Hepatocyte (in vitro differentiated cells): ENCODE results near the gene PAPPA. TPM values are rescaled to one million over a fixed set of nuclear protein-coding genes. Genes with fewer than 3 reads are reported as not detected.

Experiments used
- DNase-seq: peaks from one replicate; pipeline ENCODE4 v3.0.0-alpha.2; 2016; ENCODE audit warnings: low spot score
- H2AFZ ChIP-seq: fragments of 200-600 bp; sonication (generic); 2 replicates; pipeline ENCODE4 v1.6.0; 2016; ENCODE audit warnings: antibody characterized with exemption, mild to moderate bottlenecking
- H3K27ac ChIP-seq: fragments of 200-600 bp; sonication (generic); 2 replicates; pipeline ENCODE4 v1.5.1; 2016; ENCODE audit warnings: mild to moderate bottlenecking
- H3K27me3 ChIP-seq: fragments of 200-600 bp; sonication (generic); 2 replicates; pipeline ENCODE4 v1.6.1; 2016
- H3K36me3 ChIP-seq: fragments of 200-600 bp; sonication (generic); replicated peaks from 2 replicates; pipeline ENCODE4 v1.5.1; 2016; ENCODE audit warnings: low read depth; ENCODE audit not compliant: insufficient read depth
- H3K4me1 ChIP-seq: fragments of 200-600 bp; sonication (generic); 2 replicates; pipeline ENCODE4 v1.5.1; 2016; ENCODE audit warnings: mild to moderate bottlenecking, moderate library complexity; ENCODE audit not compliant: insufficient read depth
- H3K4me2 ChIP-seq: fragments of 200-600 bp; sonication (generic); 2 replicates; pipeline ENCODE4 v1.6.0; 2016
- H3K4me3 ChIP-seq: fragments of 200-600 bp; sonication (generic); 2 replicates; pipeline ENCODE4 v1.5.1; 2016; ENCODE audit warnings: mild to moderate bottlenecking
- H3K79me2 ChIP-seq: fragments of 200-600 bp; sonication (generic); 2 replicates; pipeline ENCODE4 v1.6.0; 2017; ENCODE audit warnings: mild to moderate bottlenecking
- H3K9me2 ChIP-seq: fragments of 200-600 bp; sonication (generic); replicated peaks from 2 replicates; pipeline ENCODE4 v1.6.0; 2017; ENCODE audit warnings: mild to moderate bottlenecking; ENCODE audit not compliant: insufficient read depth
- H3K9me3 ChIP-seq: fragments of 200-600 bp; sonication (generic); 2 replicates; pipeline ENCODE4 v1.5.1; 2016; ENCODE audit warnings: low read depth, mild to moderate bottlenecking
- H4K20me1 ChIP-seq: fragments of 200-600 bp; sonication (generic); 2 replicates; pipeline ENCODE4 v1.6.0; 2016; ENCODE audit warnings: mild to moderate bottlenecking; ENCODE audit not compliant: insufficient read depth, poor library complexity, severe bottlenecking
- EZH2 ChIP-seq: fragments of 200-600 bp; sonication (generic); IDR thresholded peaks from 2 replicates; pipeline ENCODE4 v1.6.1; 2016; ENCODE audit warnings: antibody characterized with exemption, mild to moderate bottlenecking, borderline replicate concordance
- EZH2phosphoT487 ChIP-seq: fragments of 200-600 bp; sonication (generic); IDR thresholded peaks from one replicate; pipeline ENCODE4 v1.6.1; 2018; ENCODE audit warnings: antibody characterized with exemption, mild to moderate bottlenecking, low read depth, moderate library complexity; ENCODE audit not compliant: unreplicated experiment, severe bottlenecking
- WGBS: methylation state at CpG from one replicate; pipeline ENCODE4 v1.1.6; 2016; ENCODE audit warnings: low lambda C conversion rate; ENCODE audit errors: missing lambda C conversion rate; 5-methylcytosine and 5-hydroxymethylcytosine counted together
- polyA plus RNA-seq: library from polyadenylated mRNA; unstranded; fragments of >200 nt; fragmentation: Nextera tagmentation; extraction: Ambion mirVana; gene quantifications from 2 replicates; pipeline ENCODE4 v1.2.1, GENCODE V29; 2016
- total RNA-seq: library from RNA; depleted of rRNA; stranded (reverse); fragments of >200 nt; gene quantifications from 2 replicates; pipeline ENCODE4 v1.2.3, GENCODE V29; 2014
- TF ChIP-seq, protein P1 (sequence below): fragments of 200-600 bp; sonication (generic); IDR thresholded peaks from 2 replicates; pipeline ENCODE4 v1.5.1; 2016; ENCODE audit warnings: antibody characterized with exemption, mild to moderate bottlenecking; ENCODE audit not compliant: poor library complexity

The PAPPA gene
- total and polyA plus RNA-seq, 2 experiments from 2014 or later: 2.8 to 12.3 TPM

DNA sequence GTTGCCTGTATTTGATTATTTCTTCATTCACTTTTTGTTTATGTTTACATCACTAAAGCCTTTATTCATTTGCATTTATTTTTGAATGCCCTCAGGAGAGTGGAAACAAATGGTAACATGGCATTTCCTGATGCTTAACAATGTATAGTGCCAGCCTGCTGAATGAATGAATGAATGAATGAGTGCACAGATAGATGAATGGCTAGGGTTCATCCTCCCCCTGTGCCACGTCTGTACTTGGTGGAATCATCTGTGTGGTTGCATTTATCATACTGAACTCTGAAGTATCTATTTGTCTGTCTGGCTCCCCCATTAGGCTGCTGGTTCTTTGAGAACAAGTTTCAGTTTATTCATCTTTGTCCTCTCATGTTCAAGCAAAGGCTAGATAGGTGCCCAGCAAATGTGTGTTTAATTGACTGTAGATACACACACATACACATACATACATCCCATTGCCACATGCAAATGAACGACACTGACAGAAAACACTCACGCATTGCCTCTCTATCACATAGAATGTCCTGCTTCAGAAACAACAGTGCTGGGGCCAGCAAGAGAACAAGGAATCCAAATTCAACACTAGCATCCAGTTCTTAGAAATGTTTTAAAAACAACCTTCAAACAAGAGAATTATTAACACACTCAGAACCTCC is 150.4 kb downstream of the PAPPA start:
- WGBS: 82% methylated on average over 3 of the region's 3 CpGs
- H3K27me3 ChIP-seq: no peaks in the 10 kb centered on the region
- no peaks in the 10 kb centered on the region for H4K20me1 ChIP-seq
- no peak for TF ChIP-seq EZH2phosphoT487
- TF ChIP-seq EZH2: no peak
- TF ChIP-seq, protein P1, sequence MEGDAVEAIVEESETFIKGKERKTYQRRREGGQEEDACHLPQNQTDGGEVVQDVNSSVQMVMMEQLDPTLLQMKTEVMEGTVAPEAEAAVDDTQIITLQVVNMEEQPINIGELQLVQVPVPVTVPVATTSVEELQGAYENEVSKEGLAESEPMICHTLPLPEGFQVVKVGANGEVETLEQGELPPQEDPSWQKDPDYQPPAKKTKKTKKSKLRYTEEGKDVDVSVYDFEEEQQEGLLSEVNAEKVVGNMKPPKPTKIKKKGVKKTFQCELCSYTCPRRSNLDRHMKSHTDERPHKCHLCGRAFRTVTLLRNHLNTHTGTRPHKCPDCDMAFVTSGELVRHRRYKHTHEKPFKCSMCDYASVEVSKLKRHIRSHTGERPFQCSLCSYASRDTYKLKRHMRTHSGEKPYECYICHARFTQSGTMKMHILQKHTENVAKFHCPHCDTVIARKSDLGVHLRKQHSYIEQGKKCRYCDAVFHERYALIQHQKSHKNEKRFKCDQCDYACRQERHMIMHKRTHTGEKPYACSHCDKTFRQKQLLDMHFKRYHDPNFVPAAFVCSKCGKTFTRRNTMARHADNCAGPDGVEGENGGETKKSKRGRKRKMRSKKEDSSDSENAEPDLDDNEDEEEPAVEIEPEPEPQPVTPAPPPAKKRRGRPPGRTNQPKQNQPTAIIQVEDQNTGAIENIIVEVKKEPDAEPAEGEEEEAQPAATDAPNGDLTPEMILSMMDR: no peak
- H3K4me2 ChIP-seq: no peak overlapping the region
- H3K79me2 ChIP-seq: no peaks in the 10 kb centered on the region
- H3K36me3 ChIP-seq: no peaks in the 10 kb centered on the region
- H3K4me3 ChIP-seq: no peak overlapping the region
- H3K9me2 ChIP-seq: no peaks in the 10 kb centered on the region
- H3K27ac ChIP-seq: no peak overlapping the region
- no peak for DNase-seq
- H3K4me1 ChIP-seq: no peaks in the 10 kb centered on the region
- H2AFZ ChIP-seq: no peak overlapping the region
- no peaks in the 10 kb centered on the region for H3K9me3 ChIP-seq

DNA sequence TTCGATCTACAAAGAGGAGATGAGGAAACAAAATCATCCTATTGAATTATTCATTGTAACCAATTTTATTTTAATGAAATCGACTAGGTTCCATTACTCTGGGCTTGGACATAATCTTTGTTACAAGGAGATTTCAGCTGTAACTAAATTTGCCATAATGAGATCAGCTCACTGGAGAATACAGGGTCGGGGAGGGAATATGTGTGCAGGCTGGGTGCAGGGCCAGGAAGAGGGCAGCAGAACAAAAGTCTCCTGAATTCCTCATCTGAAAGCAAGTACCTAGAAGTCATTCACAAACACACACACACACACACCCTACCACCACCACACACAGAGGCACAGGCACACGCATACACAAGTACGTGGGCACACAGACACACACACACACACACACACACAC is 151.2 kb downstream of the PAPPA start:
- Histone ChIP-seq H3K4me3 (no peak overlapping the region), H3K9me3 (no peaks in the 10 kb centered on the region), H3K27me3 (no peaks in the 10 kb centered on the region), H3K27ac (no peak overlapping the region), H2AFZ (no peak overlapping the region), H3K79me2 (no peaks in the 10 kb centered on the region), H3K9me2 (no peaks in the 10 kb centered on the region), H3K4me1 (no peaks in the 10 kb centered on the region), H4K20me1 (no peaks in the 10 kb centered on the region), H3K36me3 (no peaks in the 10 kb centered on the region), H3K4me2 (no peak overlapping the region)
- WGBS: 77% methylated on average over 5 of the region's 5 CpGs
- TF ChIP-seq EZH2: no peak
- TF ChIP-seq, protein P1: no peak
- no peak for TF ChIP-seq EZH2phosphoT487
- no peak for DNase-seq

DNA sequence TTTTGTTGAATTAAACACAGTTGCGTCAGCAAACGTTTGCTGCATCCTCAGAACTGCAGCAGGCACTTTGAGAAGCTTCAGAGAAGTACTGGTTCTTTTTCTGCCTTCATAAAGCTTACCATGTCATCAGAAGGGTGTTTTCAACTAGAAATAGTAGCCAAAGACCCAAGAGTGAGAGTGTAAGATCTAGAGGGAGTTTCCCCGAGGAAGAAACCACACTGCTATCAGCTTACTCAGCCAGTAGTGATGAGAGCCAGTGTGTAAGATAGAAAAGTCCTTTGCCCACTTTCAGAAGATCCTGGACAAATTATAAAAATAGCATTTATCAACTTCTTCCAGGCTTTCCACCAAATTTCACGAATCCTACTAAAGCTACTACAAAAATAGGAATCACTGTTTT is 154.5 kb downstream of the PAPPA start:
- H3K9me2 ChIP-seq: no peaks in the 10 kb centered on the region
- H3K27me3 ChIP-seq: no peaks in the 10 kb centered on the region
- H3K4me3 ChIP-seq: no peak overlapping the region
- no peaks in the 10 kb centered on the region for H3K9me3 ChIP-seq
- TF ChIP-seq, protein P1: no peak
- no peak for TF ChIP-seq EZH2
- TF ChIP-seq EZH2phosphoT487: no peak
- H2AFZ ChIP-seq: no peak overlapping the region
- H4K20me1 ChIP-seq: no peaks in the 10 kb centered on the region
- 64% methylated on average over 4 of the region's 4 CpGs for WGBS
- DNase-seq: no peak
- no peak overlapping the region for H3K27ac ChIP-seq
- H3K4me2 ChIP-seq: no peak overlapping the region
- no peaks in the 10 kb centered on the region for H3K36me3 ChIP-seq
- no peaks in the 10 kb centered on the region for H3K79me2 ChIP-seq
- H3K4me1 ChIP-seq: no peaks in the 10 kb centered on the region
